HCT116 (cell line): Measurements from ENCODE around the gene PDE7B. TPM values are rescaled to one million over a fixed set of nuclear protein-coding genes. Genes with fewer than 3 reads are reported as not detected.

Source experiments
- ATAC-seq: fragments of 200-7000 bp; cut with Tn5 transposase; 2 replicates; pipeline ENCODE4 v1.9.1; 2020; ENCODE audit warnings: mild to moderate bottlenecking, moderate library complexity
- BruUV-seq: library from RNA; stranded (reverse); fragments of 400-500 nt; replicated peaks from 2 replicates; lab custom pipeline; 2021; lab: Mats Ljungman, UMichigan
- CTCF ChIA-PET: fragments of 300-600 bp; sonication (Branson Sonifier 250); formaldehyde crosslinking; loops from one replicate; lab custom pipeline; 2021; ENCODE audit warnings: antibody characterized with exemption; lab: Charles Lee
- POLR2A ChIA-PET: fragments of 300-600, 350-600 bp; sonication (Branson Sonifier 250); formaldehyde crosslinking; loops from one replicate; lab custom pipeline; 2021; ENCODE audit warnings: antibody characterized with exemption; lab: Charles Lee
- RAD21 ChIA-PET, 2 experiments: fragments of 300-600 bp; sonication (Branson Sonifier 250); formaldehyde crosslinking; loops; one replicate each; lab custom pipeline; 2023; ENCODE audit warnings: low total read pairs in 2 of 2; ENCODE audit not compliant: uncharacterized antibody in 2 of 2, unreplicated experiment in 2 of 2, low non-redundant PET in 1 of 2; lab: Charles Lee
- DNase-seq: peaks from one replicate; pipeline ENCODE4 v3.0.0-alpha.2; 2010; ENCODE audit warnings: low read depth, low spot score
- H2AFZ ChIP-seq: fragments of 200-600 bp; shearing (Covaris generic), sonication (generic); 2 replicates; pipeline ENCODE4 v1.6.1; 2017; ENCODE audit warnings: low read depth, mixed run types, mixed read lengths, antibody characterized with exemption, low read length; ENCODE audit not compliant: poor library complexity, severe bottlenecking
- H3K27ac ChIP-seq: 2 replicates; pipeline ENCODE4 v1.5.1; 2012; ENCODE audit warnings: low read depth, low read length
- H3K27me3 ChIP-seq: fragments of 200-600 bp; sonication (generic); 2 replicates; pipeline ENCODE4 v1.6.1; 2016; ENCODE audit warnings: mixed run types, low read length, mixed read lengths; ENCODE audit not compliant: insufficient read depth
- H3K36me3 ChIP-seq, 2 experiments: fragments of 200-500 bp in 1 of 2; fragments of 200-600 bp in 1 of 2; sonication (Bioruptor generic) in 1 of 2; sonication (generic) in 1 of 2; 2 replicates each; pipeline versions ENCODE4 v1.5.1 to v1.6.1; 2014 to 2016; ENCODE audit warnings: low read length in 2 of 2, inconsistent platforms in 1 of 2, mixed read lengths in 1 of 2, mixed run types in 1 of 2; ENCODE audit not compliant: insufficient read depth in 2 of 2, control insufficient read depth in 1 of 2
- H3K4me1 ChIP-seq, 2 experiments: fragments of 200-600 bp in 1 of 2; sonication (generic) in 1 of 2; 2 replicates each; pipeline versions ENCODE4 v1.5.1 to v1.6.1; 2012 to 2017; ENCODE audit warnings: low read length in 2 of 2, inconsistent platforms in 1 of 2, mild to moderate bottlenecking in 1 of 2, mixed read lengths in 1 of 2, mixed run types in 1 of 2, moderate library complexity in 1 of 2; ENCODE audit not compliant: insufficient read depth in 2 of 2, control insufficient read depth in 1 of 2
- H3K4me2 ChIP-seq: fragments of 200-600 bp; sonication (generic); 2 replicates; pipeline ENCODE4 v1.6.1; 2017; ENCODE audit warnings: mixed run types, low read length, mixed read lengths
- H3K4me3 ChIP-seq, 2 experiments: fragments of 200-600 bp in 1 of 2; sonication (generic) in 1 of 2; replicated peaks in 1 of 2; 2 replicates each; pipeline ENCODE4 v1.5.1; 2011 to 2016; ENCODE audit warnings: low read length in 2 of 2, control low read depth in 1 of 2, low read depth in 1 of 2, mild to moderate bottlenecking in 1 of 2, mixed read lengths in 1 of 2, mixed run types in 1 of 2
- H3K79me2 ChIP-seq: fragments of 200-600 bp; sonication (generic); 2 replicates; pipeline ENCODE4 v1.6.1; 2017; ENCODE audit warnings: mild to moderate bottlenecking, mixed run types, low read length, moderate library complexity, mixed read lengths; ENCODE audit not compliant: insufficient read depth
- H3K9ac ChIP-seq: fragments of 200-600 bp; sonication (generic); 2 replicates; pipeline ENCODE4 v1.6.1; 2016; ENCODE audit warnings: low read length, mixed read lengths
- H3K9me2 ChIP-seq: fragments of 200-600 bp; sonication (generic), shearing (Covaris generic); 2 replicates; pipeline ENCODE4 v1.6.1; 2017; ENCODE audit warnings: mixed run types, mild to moderate bottlenecking, moderate library complexity; ENCODE audit not compliant: insufficient read depth
- H3K9me3 ChIP-seq, 2 experiments: fragments of 200-500 bp in 1 of 2; fragments of 200-600 bp in 1 of 2; sonication (Bioruptor generic) in 1 of 2; sonication (generic) in 1 of 2; 2 replicates each; pipeline ENCODE4 v1.6.1; 2014 to 2017; ENCODE audit warnings: low read length in 2 of 2, mixed read lengths in 2 of 2, inconsistent platforms in 1 of 2, low read depth in 1 of 2, mild to moderate bottlenecking in 1 of 2, mixed run types in 1 of 2, moderate library complexity in 1 of 2; ENCODE audit not compliant: control insufficient read depth in 1 of 2, insufficient read depth in 1 of 2
- H4K20me1 ChIP-seq: fragments of 200-600 bp; sonication (generic), shearing (Covaris generic); 2 replicates; pipeline ENCODE4 v1.6.1; 2017; ENCODE audit warnings: mixed run types, mild to moderate bottlenecking, moderate library complexity; ENCODE audit not compliant: insufficient read depth
- ATF3 ChIP-seq: IDR thresholded peaks from 2 replicates; pipeline ENCODE4 v1.6.1; 2012
- CBX3 ChIP-seq: IDR thresholded peaks from 2 replicates; pipeline ENCODE4 v1.6.1; 2012; ENCODE audit warnings: low read depth
- CEBPB ChIP-seq: IDR thresholded peaks from 2 replicates; pipeline ENCODE4 v1.6.1; 2012; ENCODE audit warnings: low read depth
- EZH2 ChIP-seq: fragments of 200-600 bp; sonication (generic); IDR thresholded peaks from 2 replicates; pipeline ENCODE4 v1.6.1; 2017; ENCODE audit warnings: antibody characterized with exemption, mixed run types
- EZH2phosphoT487 ChIP-seq: fragments of 200-600 bp; IDR thresholded peaks from 2 replicates; pipeline ENCODE4 v1.6.1; 2018; ENCODE audit warnings: antibody characterized with exemption, borderline replicate concordance
- JUND ChIP-seq: IDR thresholded peaks from 2 replicates; pipeline ENCODE4 v1.6.1; 2012
- POLR2AphosphoS5 ChIP-seq: IDR thresholded peaks from 2 replicates; pipeline ENCODE4 v1.6.1; 2011; ENCODE audit warnings: mild to moderate bottlenecking, low read depth, low read length, moderate library complexity
- RAD21 ChIP-seq: IDR thresholded peaks from 2 replicates; pipeline ENCODE4 v1.6.1; 2012; ENCODE audit warnings: low read depth, mild to moderate bottlenecking
- REST ChIP-seq: IDR thresholded peaks from 2 replicates; pipeline ENCODE4 v1.6.1; 2012; ENCODE audit warnings: low read depth
- SIN3A ChIP-seq: IDR thresholded peaks from 2 replicates; pipeline ENCODE4 v1.6.1; 2012; ENCODE audit warnings: low read depth
- SRF ChIP-seq: IDR thresholded peaks from 2 replicates; pipeline ENCODE4 v1.6.1; 2012; ENCODE audit warnings: low read depth
- TCF7L2 ChIP-seq: IDR thresholded peaks from 2 replicates; pipeline ENCODE4 v1.7.0; 2011; ENCODE audit warnings: borderline replicate concordance, inconsistent platforms; ENCODE audit not compliant: insufficient read depth, insufficient read length; ENCODE audit errors: extremely low read depth
- ZBTB33 ChIP-seq: IDR thresholded peaks from 2 replicates; pipeline ENCODE4 v1.6.1; 2011; ENCODE audit warnings: mild to moderate bottlenecking, low read length, moderate library complexity; ENCODE audit not compliant: insufficient replicate concordance; ENCODE audit errors: extremely low read depth
- ZFX ChIP-seq: fragments of 450-650 bp; IDR thresholded peaks from 2 replicates; pipeline ENCODE4 v1.6.1; 2017
- ZNF274 ChIP-seq: fragments of 200-500 bp; sonication (Bioruptor generic); IDR thresholded peaks from 2 replicates; pipeline ENCODE4 v1.6.1; 2014; ENCODE audit warnings: mild to moderate bottlenecking, low read depth, low read length, inconsistent platforms
- intact Hi-C: fragments of 100-400 bp; cut with micrococcal nuclease; formaldehyde crosslinking; loops from 2 replicates; pipeline ENCODE4 v1.10.0; 2022
- total RNA-seq: library from RNA; stranded (reverse); gene quantifications from one replicate; pipeline ENCODE4 v1.2.1, GENCODE V29; 2021; ENCODE audit not compliant: unreplicated experiment

Gene PDE7B
- total RNA-seq, 1 experiment from 2014 or later = 0.61 TPM

GRCh38 chr6:136228814-136229213 lies 377.3 kb downstream of the PDE7B start:
- no peak for TF ChIP-seq ZNF274
- TF ChIP-seq ZFX = no peak
- TF ChIP-seq EZH2 = no peak
- no peak for TF ChIP-seq SIN3A
- TF ChIP-seq POLR2AphosphoS5 = no peak
- TF ChIP-seq CEBPB = no peak
- ChIA-PET RAD21 (no interaction called here), POLR2A (no interaction called here), CTCF (no interaction called here)
- Histone ChIP-seq H3K4me3 (no peak overlapping the region), H3K4me2 (no peak overlapping the region), H3K27me3 (no peaks in the 10 kb centered on the region), H3K9me3 (no peaks in the 10 kb centered on the region), H4K20me1 (no peaks in the 10 kb centered on the region), H3K9ac (no peak overlapping the region), H3K27ac (no peak overlapping the region), H2AFZ (no peak overlapping the region), H3K9me2 (no peaks in the 10 kb centered on the region), H3K36me3 (no peaks in the 10 kb centered on the region; a peak in 1 of 4 replicates), H3K79me2 (no peaks in the 10 kb centered on the region), H3K4me1 (peaks cover 0 to 7% of the 10 kb centered on the region in 2 experiments; a peak in 1 of 4 replicates)
- no peak for ATAC-seq
- no TSS peak for BruUV-seq
- no peak for DNase-seq
- intact Hi-C loops = loop anchor here (5.0 to 10.0 kb wide), 2 partner anchors 307 to 474 kb away; no protein-coding TSS in a partner anchor

GRCh38 chr6:136230219-136230853 lies 378.8 kb downstream of the PDE7B start:
- Histone ChIP-seq H3K9ac (no peak overlapping the region), H3K4me1 (peaks cover 0 to 7% of the 10 kb centered on the region in 2 experiments; a peak in 1 of 4 replicates), H2AFZ (no peak overlapping the region), H3K79me2 (no peaks in the 10 kb centered on the region), H3K27ac (no peak overlapping the region), H3K9me2 (no peaks in the 10 kb centered on the region), H3K36me3 (no peaks in the 10 kb centered on the region; a peak in 1 of 4 replicates), H3K4me3 (no peak overlapping the region), H3K27me3 (no peaks in the 10 kb centered on the region), H4K20me1 (no peaks in the 10 kb centered on the region), H3K4me2 (no peak overlapping the region), H3K9me3 (no peaks in the 10 kb centered on the region)
- DNase-seq = no peak
- no TSS peak for BruUV-seq
- ATAC-seq = no peak
- ChIA-PET CTCF (no interaction called here), POLR2A (no interaction called here), RAD21 (no interaction called here)
- intact Hi-C loops = no loop called here
- TF ChIP-seq EZH2 (no peak), ZBTB33 (no peak), SRF (no peak), EZH2phosphoT487 (no peak), CBX3 (no peak), ZFX (no peak), REST (no peak), TCF7L2 (no peak), ATF3 (no peak), SIN3A (no peak), RAD21 (no peak), JUND (no peak)
